ENCODE data around the gene ACOT11. TPM values are rescaled to one million over a fixed set of nuclear protein-coding genes. Genes with fewer than 3 reads are reported as not detected.

Gene ACOT11
- total RNA-seq, 2 donors from 2014 or later = 5.6 to 6.0 TPM

- Histone ChIP-seq H3K4me3 (ENCODE audit: low read length) (no peak overlapping the region), H3K4me1 (ENCODE audit: control insufficient read depth, insufficient read depth, low read length) (no peaks in the 10 kb centered on the region), H3K36me3 (ENCODE audit: control insufficient read depth, insufficient read depth, low read length) (no peaks in the 10 kb centered on the region), H3K27ac (ENCODE audit: low read depth, low read length) (no peak overlapping the region), H3K9me3 (ENCODE audit: control insufficient read depth, low read length) (no peaks in the 10 kb centered on the region), H3K9ac (ENCODE audit: extremely low read depth, low read length, poor library complexity, severe bottlenecking) (no peak overlapping the region), H3K27me3 (ENCODE audit: control insufficient read depth, insufficient read depth, low read length, poor library complexity, severe bottlenecking) (no peaks in the 10 kb centered on the region)
- peak; percentile 63 for DNase-seq
- Mint-ChIP-seq H3K4me3 (no peak overlapping the region), H3K36me3 (ENCODE audit: low read depth) (no peaks in the 10 kb centered on the region), H3K27ac (no peak overlapping the region), H3K4me1 (peaks cover 1% of the 10 kb centered on the region), H3K9me3 (no peaks in the 10 kb centered on the region), H3K27me3 (ENCODE audit: insufficient read depth) (no peaks in the 10 kb centered on the region)
- no peak for TF ChIP-seq CTCF (conservative IDR thresholded peaks at IDR 0.05)
- WGBS, 2 experiments (ENCODE audit: insufficient coverage in 1 of 2, insufficient read length in 1 of 2) = 82 to 90% methylated on average over 2 to 6 of the region's 6 CpGs
These were observed 62.0 kb downstream of the ACOT11 start for GRCh38 chr1:54610048-54610447.

GRCh38 chr1:54610601-54611580 is 62.9 kb downstream of the ACOT11 start:
- H3K36me3 ChIP-seq (ENCODE audit: control insufficient read depth, insufficient read depth, low read length) = no peaks in the 10 kb centered on the region
- no peak for DNase-seq
- Mint-ChIP-seq H3K4me1 (peaks cover 6% of the 10 kb centered on the region), H3K4me3 (no peak overlapping the region), H3K27ac (no peak overlapping the region), H3K27me3 (ENCODE audit: insufficient read depth) (no peaks in the 10 kb centered on the region), H3K9me3 (no peaks in the 10 kb centered on the region), H3K36me3 (ENCODE audit: low read depth) (no peaks in the 10 kb centered on the region)
- no peaks in the 10 kb centered on the region for H3K9me3 ChIP-seq (ENCODE audit: control insufficient read depth, low read length)
- H3K4me1 ChIP-seq (ENCODE audit: control insufficient read depth, insufficient read depth, low read length) = no peaks in the 10 kb centered on the region
- H3K27ac ChIP-seq (ENCODE audit: low read depth, low read length) = peak overlapping the region; percentile 32
- H3K27me3 ChIP-seq (ENCODE audit: control insufficient read depth, insufficient read depth, low read length, poor library complexity, severe bottlenecking) = no peaks in the 10 kb centered on the region
- H3K9ac ChIP-seq (ENCODE audit: extremely low read depth, low read length, poor library complexity, severe bottlenecking) = no peak overlapping the region
- H3K4me3 ChIP-seq (ENCODE audit: low read length) = no peak overlapping the region
- 93 to 100% methylated on average over 4 to 18 of the region's 18 CpGs for WGBS, 2 experiments (ENCODE audit: insufficient coverage in 1 of 2, insufficient read length in 1 of 2)
- no peak for TF ChIP-seq CTCF (conservative IDR thresholded peaks at IDR 0.05)

- Mint-ChIP-seq H3K4me3 (no peak overlapping the region), H3K27me3 (ENCODE audit: insufficient read depth) (no peaks in the 10 kb centered on the region), H3K27ac (no peak overlapping the region), H3K36me3 (ENCODE audit: low read depth) (no peaks in the 10 kb centered on the region), H3K4me1 (peaks cover 6% of the 10 kb centered on the region), H3K9me3 (no peaks in the 10 kb centered on the region)
- WGBS, 2 experiments (ENCODE audit: insufficient coverage in 1 of 2, insufficient read length in 1 of 2) = 87 to 98% methylated on average over 6 to 8 of the region's 8 CpGs
- Histone ChIP-seq H3K27ac (ENCODE audit: low read depth, low read length) (peak overlapping the region; percentile 22), H3K4me3 (ENCODE audit: low read length) (no peak overlapping the region), H3K9ac (ENCODE audit: extremely low read depth, low read length, poor library complexity, severe bottlenecking) (no peak overlapping the region), H3K4me1 (ENCODE audit: control insufficient read depth, insufficient read depth, low read length) (no peaks in the 10 kb centered on the region), H3K36me3 (ENCODE audit: control insufficient read depth, insufficient read depth, low read length) (no peaks in the 10 kb centered on the region), H3K27me3 (ENCODE audit: control insufficient read depth, insufficient read depth, low read length, poor library complexity, severe bottlenecking) (no peaks in the 10 kb centered on the region), H3K9me3 (ENCODE audit: control insufficient read depth, low read length) (no peaks in the 10 kb centered on the region)
- DNase-seq = no peak
- TF ChIP-seq CTCF (conservative IDR thresholded peaks at IDR 0.05) = no peak
These were observed 63.6 kb downstream of the ACOT11 start for GRCh38 chr1:54611621-54612020.

All from endodermal cell (in vitro differentiated cells).